ENCODE measurements around the gene KREMEN2. TPM values are rescaled to one million over a fixed set of nuclear protein-coding genes. Genes with fewer than 3 reads are reported as not detected.

The KREMEN2 gene
- total and polyA plus RNA-seq, 9 of the 15 experiments (the other 6 are each of a cell fraction or from before 2014, with no cell fraction given), result 0.04 to 7.7 (median 1.5) TPM; not detected in 1

GRCh38 chr16:2967211-2967631 lies 3.1 kb downstream of the KREMEN2 start:
- FAIRE-seq (no peak), ATAC-seq (no peak), DNase-seq (ENCODE audit: extremely low read depth in 1 of 4, low spot score in 3 of 4) (no peak)
- Histone ChIP-seq H3K4me2 (ENCODE audit: insufficient read depth, low read length) (no peak overlapping the region), H3K9me1 (ENCODE audit: control insufficient read depth, insufficient read depth, low read length) (peaks cover 3% of the 10 kb centered on the region), H4K20me1 (replicated peaks; ENCODE audit: control insufficient read depth, insufficient read depth, low read length) (peaks cover 18% of the 10 kb centered on the region), H3K9me3 (replicated peaks; ENCODE audit: control insufficient read depth, insufficient read depth, low read depth, low read length) (no peaks in the 10 kb centered on the region), H3K9ac (ENCODE audit: insufficient read depth in 1 of 2, low read depth in 2 of 2, low read length in 2 of 2) (no peak overlapping the region), H3K4me1 (replicated peaks in 1 of 2; ENCODE audit: control insufficient read depth in 2 of 2, insufficient read depth in 2 of 2, low read length in 2 of 2) (peaks cover 17 to 97% of the 10 kb centered on the region in 2 experiments), H3K27ac (ENCODE audit: extremely low read depth, low read depth, low read length) (no peak overlapping the region), H3K4me3 (no peak overlapping the region), H3K27me3 (ENCODE audit: control insufficient read depth in 2 of 2, insufficient read depth in 2 of 2, low read length in 2 of 2) (no peaks in the 10 kb centered on the region), H2AFZ (ENCODE audit: low read depth, low read length) (no peak overlapping the region), H3K79me2 (ENCODE audit: control insufficient read depth, insufficient read depth, low read length) (peaks cover 22% of the 10 kb centered on the region), H3K36me3 (ENCODE audit: control insufficient read depth, insufficient read depth, low read length) (peaks cover 17% of the 10 kb centered on the region; the same call in 2 of the 3 replicates)
- 98% methylated on average over 13 of the region's 51 CpGs for WGBS (ENCODE audit: insufficient coverage, low coverage, missing lambda C conversion rate)
- TF ChIP-seq ZNF217 (CRISPR knock-in tag; IDR thresholded peaks at IDR 0.05), result no peak
- TF ChIP-seq SRSF7 (optimal IDR thresholded peaks at IDR 0.05; ENCODE audit: low read depth, low read length), result peak; percentile 24
- in situ Hi-C loops (cut with MboI), result no loop called here
- intact Hi-C loops (cut with micrococcal nuclease), result loop anchor here (10.0 kb wide), 1 partner anchor 58 kb away; the partner anchor contains the start of genes HCFC1R1, THOC6 and TNFRSF12A
- BruUV-seq (replicated peaks), result no TSS peak
- ChIA-PET POLR2A (interaction anchor here (1.2 kb wide), 1 partner anchor 10 kb away, joined by 3 read pairs; no protein-coding TSS in a partner anchor), CTCF (ENCODE audit: low intra/inter-chr PET ratio) (no interaction called here)

- Histone ChIP-seq H3K4me1 (replicated peaks in 1 of 2; ENCODE audit: control insufficient read depth in 2 of 2, insufficient read depth in 2 of 2, low read length in 2 of 2) (peaks cover 17 to 97% of the 10 kb centered on the region in 2 experiments), H4K20me1 (replicated peaks; ENCODE audit: control insufficient read depth, insufficient read depth, low read length) (peaks cover 24% of the 10 kb centered on the region), H3K4me3 (no peak overlapping the region), H3K9me1 (ENCODE audit: control insufficient read depth, insufficient read depth, low read length) (peaks cover 3% of the 10 kb centered on the region), H3K4me2 (ENCODE audit: insufficient read depth, low read length) (no peak overlapping the region), H3K9me3 (replicated peaks; ENCODE audit: control insufficient read depth, insufficient read depth, low read depth, low read length) (no peaks in the 10 kb centered on the region), H3K27me3 (ENCODE audit: control insufficient read depth in 2 of 2, insufficient read depth in 2 of 2, low read length in 2 of 2) (no peaks in the 10 kb centered on the region), H3K9ac (ENCODE audit: insufficient read depth in 1 of 2, low read depth in 2 of 2, low read length in 2 of 2) (peak overlapping the region; percentile 22 to 81; a peak in 2 of 4 replicates), H3K27ac (ENCODE audit: extremely low read depth, low read depth, low read length) (peak overlapping the region; percentile 53), H2AFZ (ENCODE audit: low read depth, low read length) (no peak overlapping the region), H3K79me2 (ENCODE audit: control insufficient read depth, insufficient read depth, low read length) (peaks cover 22% of the 10 kb centered on the region), H3K36me3 (ENCODE audit: control insufficient read depth, insufficient read depth, low read length) (peaks cover 23% of the 10 kb centered on the region; the same call in 2 of the 3 replicates)
- no peak for ATAC-seq
- CTCF ChIA-PET (ENCODE audit: low intra/inter-chr PET ratio), result no interaction called here
- BruUV-seq (replicated peaks), result no TSS peak
- no peak for DNase-seq (ENCODE audit: extremely low read depth in 1 of 4, low spot score in 3 of 4)
- POLR2A ChIA-PET, result interaction anchor here (1.2 kb wide), 1 partner anchor 9 kb away, joined by 3 read pairs; no protein-coding TSS in a partner anchor
- in situ Hi-C loops (cut with MboI), result no loop called here
- no peak for FAIRE-seq
- intact Hi-C loops (cut with micrococcal nuclease), result loop anchor here (2.0 to 10.0 kb wide), 2 partner anchors 15 to 57 kb away; partner anchors contain the start of genes HCFC1R1, THOC6 and TNFRSF12A
- no peak for TF ChIP-seq SRSF3 (IDR thresholded peaks at IDR 0.05; ENCODE audit: insufficient read depth, low read length)
- TF ChIP-seq PCBP1 (IDR thresholded peaks at IDR 0.05; ENCODE audit: low read depth, low read length, poor library complexity, severe bottlenecking), result peak; percentile 12
- TF ChIP-seq POLR2G (IDR thresholded peaks at IDR 0.05; ENCODE audit: low read depth, low read length), result peak; percentile 54
- no peak for TF ChIP-seq ZNF212 (CRISPR knock-in tag; IDR thresholded peaks at IDR 0.05)
- 0 out of 2 replicates have a peak, but pooled peaks have one; percentile 17 for TF ChIP-seq RBFOX2 (IDR thresholded peaks at IDR 0.05; ENCODE audit: low read depth, low read length)
- 95% methylated on average over 18 of the region's 33 CpGs for WGBS (ENCODE audit: insufficient coverage, low coverage, missing lambda C conversion rate)
Observed at GRCh38 chr16:2967721-2968161, 3.7 kb downstream of the KREMEN2 start.

Measured in K562 (cell line).